ENCODE measurements around the gene GANC.

Gene GANC

GRCh38 chr15:42368096-42368495 is 95.1 kb downstream of the GANC start:
- H3K4me3 ChIP-seq (ENCODE audit: low read depth, low read length), result no peak overlapping the region
- DNase-seq (ENCODE audit: low read depth), result no peak

GRCh38 chr15:42371096-42371495 is 98.1 kb downstream of the GANC start:
- DNase-seq (ENCODE audit: low read depth), result no peak
- no peak overlapping the region for H3K4me3 ChIP-seq (ENCODE audit: low read depth, low read length)

- no peak for DNase-seq (ENCODE audit: low read depth)
Measured at GRCh38 chr15:42373274-42373673, 100.3 kb downstream of the GANC start.

GRCh38 chr15:42373936-42374335 is 100.9 kb downstream of the GANC start:
- no peak for DNase-seq (ENCODE audit: low read depth)
- H3K4me3 ChIP-seq (ENCODE audit: low read depth, low read length), result no peak overlapping the region

More at GRCh38 chr15:42373274-42373673, 100.3 kb downstream of the GANC start:
- no peak overlapping the region for H3K4me3 ChIP-seq (ENCODE audit: low read depth, low read length)

GRCh38 chr15:42374810-42375209 is 101.8 kb downstream of the GANC start:
- H3K4me3 ChIP-seq (ENCODE audit: low read depth, low read length), result no peak overlapping the region
- no peak for DNase-seq (ENCODE audit: low read depth)

GRCh38 chr15:42375252-42375651 is 102.3 kb downstream of the GANC start:
- H3K4me3 ChIP-seq (ENCODE audit: low read depth, low read length), result no peak overlapping the region
- DNase-seq (ENCODE audit: low read depth), result no peak

- DNase-seq (ENCODE audit: low read depth), result no peak
- no peak overlapping the region for H3K4me3 ChIP-seq (ENCODE audit: low read depth, low read length)
Measured at GRCh38 chr15:42375941-42376340, 102.9 kb downstream of the GANC start.

- H3K4me3 ChIP-seq (ENCODE audit: low read depth, low read length), result no peak overlapping the region
Measured at GRCh38 chr15:42378011-42378410, 105.0 kb downstream of the GANC start.

GRCh38 chr15:42384597-42384996 is 111.6 kb downstream of the GANC start:
- no peak overlapping the region for H3K4me3 ChIP-seq (ENCODE audit: low read depth, low read length)
- no peak for DNase-seq (ENCODE audit: low read depth)

More at GRCh38 chr15:42378011-42378410, 105.0 kb downstream of the GANC start:
- no peak for DNase-seq (ENCODE audit: low read depth)

GRCh38 chr15:42385206-42385979 is 112.4 kb downstream of the GANC start:
- no peak overlapping the region for H3K4me3 ChIP-seq (ENCODE audit: low read depth, low read length)
- no peak for DNase-seq (ENCODE audit: low read depth)

- DNase-seq (ENCODE audit: low read depth), result no peak
- no peak overlapping the region for H3K4me3 ChIP-seq (ENCODE audit: low read depth, low read length)
Measured at GRCh38 chr15:42385980-42386700, 113.1 kb downstream of the GANC start.

- no peak overlapping the region for H3K4me3 ChIP-seq (ENCODE audit: low read depth, low read length)
- DNase-seq (ENCODE audit: low read depth), result peak; percentile 42
Measured at GRCh38 chr15:42387603-42388002, 114.6 kb downstream of the GANC start.

GRCh38 chr15:42392309-42393024 is 119.5 kb downstream of the GANC start:
- no peak for DNase-seq (ENCODE audit: low read depth)

GRCh38 chr15:42394106-42394505 is 121.1 kb downstream of the GANC start:
- no peak overlapping the region for H3K4me3 ChIP-seq (ENCODE audit: low read depth, low read length)
- no peak for DNase-seq (ENCODE audit: low read depth)

More at GRCh38 chr15:42392309-42393024, 119.5 kb downstream of the GANC start:
- no peak overlapping the region for H3K4me3 ChIP-seq (ENCODE audit: low read depth, low read length)

GRCh38 chr15:42395838-42396237 is 122.8 kb downstream of the GANC start:
- no peak for DNase-seq (ENCODE audit: low read depth)
- H3K4me3 ChIP-seq (ENCODE audit: low read depth, low read length), result no peak overlapping the region

- H3K4me3 ChIP-seq (ENCODE audit: low read depth, low read length), result no peak overlapping the region
- DNase-seq (ENCODE audit: low read depth), result no peak
Measured at GRCh38 chr15:42401544-42402454, 128.8 kb downstream of the GANC start.

GRCh38 chr15:42402455-42403205 is 129.6 kb downstream of the GANC start:
- H3K4me3 ChIP-seq (ENCODE audit: low read depth, low read length), result no peak overlapping the region
- no peak for DNase-seq (ENCODE audit: low read depth)

- DNase-seq (ENCODE audit: low read depth), result no peak
Measured at GRCh38 chr15:42403389-42403788, 130.4 kb downstream of the GANC start.

More at GRCh38 chr15:42403389-42403788, 130.4 kb downstream of the GANC start:
- no peak overlapping the region for H3K4me3 ChIP-seq (ENCODE audit: low read depth, low read length)
